IMR-90 (cell line): ENCODE results near the gene PAFAH1B1. TPM values are rescaled to one million over a fixed set of nuclear protein-coding genes. Genes with fewer than 3 reads are reported as not detected.

ENCODE experiments used
- ATAC-seq: fragments of 200-7000 bp; cut with Tn5 transposase; 2 replicates; pipeline ENCODE4 v1.9.1; 2020; ENCODE audit warnings: low read depth, mild to moderate bottlenecking, moderate library complexity
- BruUV-seq: library from RNA; stranded (reverse); fragments of 400-500 nt; replicated peaks from 2 replicates; lab custom pipeline; 2021; lab: Mats Ljungman, UMichigan
- CTCF ChIA-PET: fragments of 300-600 bp; formaldehyde crosslinking; extraction: SDS; loops from one replicate; lab custom pipeline; 2021; ENCODE audit warnings: antibody characterized with exemption; lab: Yijun Ruan, JAX
- POLR2A ChIA-PET: fragments of 300-600 bp; sonication (Branson Sonifier 250); formaldehyde crosslinking; loops from one replicate; lab custom pipeline; 2022; ENCODE audit warnings: antibody characterized with exemption; ENCODE audit not compliant: unreplicated experiment; lab: Charles Lee
- DNase-seq: peaks from one replicate; pipeline ENCODE4 v3.0.0; 2013
- H2AFZ ChIP-seq: replicated peaks from 2 replicates; pipeline ENCODE3; 2013; ENCODE audit warnings: low read length, mild to moderate bottlenecking; ENCODE audit not compliant: poor library complexity
- H2AK5ac ChIP-seq: 2 replicates; pipeline ENCODE4 v1.6.1; 2013; ENCODE audit warnings: low read depth, low read length, inconsistent platforms
- H2AK9ac ChIP-seq: replicated peaks from 2 replicates; pipeline ENCODE3; 2013; ENCODE audit warnings: mild to moderate bottlenecking, low read depth, low read length, moderate library complexity; ENCODE audit not compliant: poor library complexity
- H2BK120ac ChIP-seq: 2 replicates; pipeline ENCODE4 v1.6.1; 2013; ENCODE audit warnings: low read depth, low read length, inconsistent platforms
- H2BK15ac ChIP-seq: 3 replicates; pipeline ENCODE4 v1.6.1; 2013; ENCODE audit warnings: low read depth, low read length, inconsistent platforms
- H2BK20ac ChIP-seq: 2 replicates; pipeline ENCODE4 v1.6.1; 2013; ENCODE audit warnings: low read depth, mild to moderate bottlenecking, inconsistent platforms, low read length, moderate library complexity
- H2BK5ac ChIP-seq: 2 replicates; pipeline ENCODE4 v1.6.1; 2013; ENCODE audit warnings: mild to moderate bottlenecking, low read depth, low read length, inconsistent platforms; ENCODE audit not compliant: poor library complexity, severe bottlenecking
- H3K14ac ChIP-seq: replicated peaks from 2 replicates; pipeline ENCODE4 v1.6.1; 2013; ENCODE audit warnings: low read depth, low read length, inconsistent platforms
- H3K18ac ChIP-seq: 2 replicates; pipeline ENCODE4 v1.6.1; 2013; ENCODE audit warnings: low read depth, low read length, control low read depth
- H3K23ac ChIP-seq: 2 replicates; pipeline ENCODE4 v1.6.1; 2013; ENCODE audit warnings: low read depth, low read length, inconsistent platforms
- H3K27ac ChIP-seq: 2 replicates; pipeline ENCODE4 v1.5.1; 2013; ENCODE audit warnings: mild to moderate bottlenecking, control low read depth, low read length; ENCODE audit not compliant: insufficient read depth
- H3K27me3 ChIP-seq: 2 replicates; pipeline ENCODE4 v1.6.1; 2013; ENCODE audit warnings: low read length; ENCODE audit not compliant: control insufficient read depth, insufficient read depth
- H3K36me3 ChIP-seq: 2 replicates; pipeline ENCODE4 v1.6.1; 2013; ENCODE audit warnings: low read length, mixed read lengths; ENCODE audit not compliant: control insufficient read depth, insufficient read depth
- H3K4ac ChIP-seq: 2 replicates; pipeline ENCODE4 v1.6.1; 2013; ENCODE audit warnings: low read depth, low read length, inconsistent platforms
- H3K4me1 ChIP-seq: 2 replicates; pipeline ENCODE4 v1.6.1; 2013; ENCODE audit warnings: low read length, mixed read lengths; ENCODE audit not compliant: control insufficient read depth, insufficient read depth
- H3K4me2 ChIP-seq: 2 replicates; pipeline ENCODE4 v1.6.1; 2013; ENCODE audit warnings: low read depth, mild to moderate bottlenecking, control low read depth, low read length, moderate library complexity
- H3K4me3 ChIP-seq: 2 replicates; pipeline ENCODE4 v1.5.1; 2013; ENCODE audit warnings: low read depth, mild to moderate bottlenecking, control low read depth, low read length, moderate library complexity; ENCODE audit not compliant: insufficient read depth
- H3K56ac ChIP-seq: 2 replicates; pipeline ENCODE4 v1.6.1; 2013; ENCODE audit warnings: low read length, inconsistent platforms; ENCODE audit not compliant: insufficient read depth; ENCODE audit errors: extremely low read depth
- H3K79me1 ChIP-seq, 2 experiments: 2 replicates each; pipeline ENCODE4 v1.6.1; 2013; ENCODE audit warnings: low read length in 2 of 2, inconsistent platforms in 1 of 2, low read depth in 1 of 2
- H3K9ac ChIP-seq: 2 replicates; pipeline ENCODE4 v1.6.1; 2013; ENCODE audit warnings: low read depth, low read length, control low read depth
- H3K9me1 ChIP-seq: 2 replicates; pipeline ENCODE4 v1.6.1; 2013; ENCODE audit warnings: low read length, inconsistent platforms; ENCODE audit not compliant: insufficient read depth
- H3K9me3 ChIP-seq: 2 replicates; pipeline ENCODE4 v1.6.1; 2013; ENCODE audit warnings: low read length; ENCODE audit not compliant: control insufficient read depth, insufficient read depth
- H4K20me1 ChIP-seq: 2 replicates; pipeline ENCODE4 v1.6.1; 2013; ENCODE audit warnings: low read length, inconsistent platforms; ENCODE audit not compliant: insufficient read depth
- H4K5ac ChIP-seq: 2 replicates; pipeline ENCODE4 v1.6.1; 2013; ENCODE audit warnings: mild to moderate bottlenecking, low read depth, low read length, control low read depth
- H4K8ac ChIP-seq, 2 experiments: 2 replicates each; pipeline ENCODE4 v1.6.1; 2013; ENCODE audit warnings: low read depth in 2 of 2, low read length in 2 of 2, control low read depth in 1 of 2, inconsistent platforms in 1 of 2
- H4K91ac ChIP-seq: 2 replicates; pipeline ENCODE4 v1.6.1; 2013; ENCODE audit warnings: low read depth, low read length, inconsistent platforms; ENCODE audit not compliant: insufficient read depth
- BHLHE40 ChIP-seq: fragments of 150-350 bp; IDR thresholded peaks from 2 replicates; pipeline ENCODE4 v1.6.1; 2016; ENCODE audit warnings: mild to moderate bottlenecking, low read depth, low read length
- CEBPB ChIP-seq: IDR thresholded peaks from 2 replicates; pipeline ENCODE4 v1.6.1; 2012; ENCODE audit warnings: low read depth, low read length, improper control_type of control experiment
- CHD1 ChIP-seq: IDR thresholded peaks from 2 replicates; pipeline ENCODE4 v1.6.1; 2012; ENCODE audit warnings: low read depth, low read length, improper control_type of control experiment
- CTCF ChIP-seq: conservative IDR thresholded peaks from 2 replicates; pipeline ENCODE4 v1.5.1; 2012; ENCODE audit warnings: mild to moderate bottlenecking, low read depth, low read length, improper control_type of control experiment
- ELK1 ChIP-seq: fragments of 150-350 bp; IDR thresholded peaks from 2 replicates; pipeline ENCODE4 v1.6.1; 2016; ENCODE audit warnings: low read depth, mild to moderate bottlenecking, low read length, moderate library complexity, borderline replicate concordance
- FOS ChIP-seq: fragments of 150-350 bp; IDR thresholded peaks from 2 replicates; pipeline ENCODE4 v1.6.1; 2016; ENCODE audit warnings: low read depth, low read length
- MAFK ChIP-seq: IDR thresholded peaks from 2 replicates; pipeline ENCODE4 v1.6.1; 2012; ENCODE audit warnings: low read depth, low read length, improper control_type of control experiment
- MAZ ChIP-seq: IDR thresholded peaks from 2 replicates; pipeline ENCODE4 v1.6.1; 2012; ENCODE audit warnings: low read depth, mild to moderate bottlenecking, low read length, improper control_type of control experiment, moderate library complexity, borderline replicate concordance
- MXI1 ChIP-seq: IDR thresholded peaks from 2 replicates; pipeline ENCODE4 v1.6.1; 2012; ENCODE audit warnings: low read depth, mild to moderate bottlenecking, low read length, moderate library complexity, borderline replicate concordance
- NFE2L2 ChIP-seq: fragments of 150-350 bp; IDR thresholded peaks from 2 replicates; pipeline ENCODE4 v1.6.1; 2016; ENCODE audit warnings: low read depth, mild to moderate bottlenecking, low read length
- POLR2A ChIP-seq: IDR thresholded peaks from 2 replicates; pipeline ENCODE4 v1.6.1; 2012; ENCODE audit warnings: mild to moderate bottlenecking, low read depth, low read length
- RAD21 ChIP-seq: IDR thresholded peaks from 2 replicates; pipeline ENCODE4 v1.6.1; 2012; ENCODE audit warnings: low read length, improper control_type of control experiment
- RCOR1 ChIP-seq: IDR thresholded peaks from 2 replicates; pipeline ENCODE4 v1.6.1; 2012; ENCODE audit warnings: mild to moderate bottlenecking, low read length, improper control_type of control experiment; ENCODE audit not compliant: insufficient replicate concordance
- RFX5 ChIP-seq: IDR thresholded peaks from 2 replicates; pipeline ENCODE4 v1.8.0; 2012; ENCODE audit warnings: low read depth, mild to moderate bottlenecking, low read length, moderate library complexity
- SMC3 ChIP-seq: fragments of 150-350 bp; IDR thresholded peaks from 2 replicates; pipeline ENCODE4 v1.6.1; 2016; ENCODE audit warnings: low read depth, mild to moderate bottlenecking, antibody characterized with exemption, low read length, moderate library complexity
- WGBS, 2 experiments: methylation state at CpG; one replicate each; pipeline versions ENCODE4 v1.1.5 to v1.1.7; 2013; ENCODE audit warnings: missing lambda C conversion rate in 2 of 2; ENCODE audit not compliant: insufficient read length in 1 of 2; ENCODE audit errors: extremely low coverage in 2 of 2; 5-methylcytosine and 5-hydroxymethylcytosine counted together
- dilution Hi-C: fragments of 300-500 bp; cut with HindIII; formaldehyde crosslinking; loops from one replicate; pipeline ENCODE4 v1.14.3; 2018; ENCODE audit warnings: low sequenced_read_pairs; ENCODE audit not compliant: unreplicated experiment
- in situ Hi-C: fragments of 300-500 bp; cut with MboI; formaldehyde crosslinking; loops from 3 replicates; pipeline ENCODE4 v1.14.3; 2019; ENCODE audit warnings: low sequenced_read_pairs, inconsistent platforms, mixed read lengths
- intact Hi-C: fragments of 100-400 bp; cut with micrococcal nuclease; formaldehyde crosslinking; loops from 2 replicates; pipeline ENCODE4 v1.10.0; 2022
- polyA plus RNA-seq, 3 experiments: library from polyadenylated mRNA; depleted of rRNA; stranded (reverse); fragments of >200 nt; gene quantifications; 2 replicates each; pipeline ENCODE4 v1.2.3, GENCODE V29; 2012; ENCODE audit warnings: low replicate concordance in 1 of 3
- total RNA-seq: library from RNA; depleted of rRNA; stranded (reverse); fragments of >200 nt; gene quantifications from 2 replicates; pipeline ENCODE4 v1.2.3, GENCODE V29; 2012
- TF ChIP-seq, protein P1 (sequence below): fragments of 150-350 bp; IDR thresholded peaks from 2 replicates; pipeline ENCODE4 v1.6.1; 2017; ENCODE audit warnings: mild to moderate bottlenecking, antibody characterized with exemption, low read length, low read depth

The PAFAH1B1 gene
- total and polyA plus RNA-seq, 2 of the 4 experiments (the other 2 are of a cell fraction) = 64.5 to 127 TPM

- intact Hi-C loops (loop anchor here (5.0 kb wide), 1 partner anchor 75 kb away; no protein-coding TSS in a partner anchor), dilution Hi-C loops (no loop called here), in situ Hi-C loops (loop anchor here (10.0 kb wide), 1 partner anchor 247 kb away; no protein-coding TSS in a partner anchor)
- H4K20me1 ChIP-seq = peaks cover 19% of the 10 kb centered on the region; the same call in 1 of the 2 replicates
- no peak overlapping the region for H2BK5ac ChIP-seq
- no peak overlapping the region for H3K56ac ChIP-seq
- H3K79me1 ChIP-seq = peaks cover 19 to 61% of the 10 kb centered on the region in 2 experiments; a peak in 3 of 4 replicates
- H4K91ac ChIP-seq = no peak overlapping the region
- no peak overlapping the region for H2AK5ac ChIP-seq
- no peak overlapping the region for H4K8ac ChIP-seq
- H3K14ac ChIP-seq = no peak overlapping the region
- H3K4me1 ChIP-seq = no peaks in the 10 kb centered on the region
- ChIA-PET CTCF (no interaction called here), POLR2A (no interaction called here)
- H3K4me3 ChIP-seq = no peak overlapping the region
- no peaks in the 10 kb centered on the region for H3K9me1 ChIP-seq
- no peak overlapping the region for H3K4ac ChIP-seq
- H2BK20ac ChIP-seq = no peak overlapping the region
- no peak overlapping the region for H3K23ac ChIP-seq
- no peak overlapping the region for H2BK15ac ChIP-seq
- H2AK9ac ChIP-seq = no peak overlapping the region
- no peak overlapping the region for H2AFZ ChIP-seq
- peaks cover 56% of the 10 kb centered on the region for H3K36me3 ChIP-seq
- H4K5ac ChIP-seq = no peak overlapping the region
- H2BK120ac ChIP-seq = no peak overlapping the region
- H3K18ac ChIP-seq = no peak overlapping the region
- no peak overlapping the region for H3K9ac ChIP-seq
- H3K9me3 ChIP-seq = no peaks in the 10 kb centered on the region
- no peaks in the 10 kb centered on the region for H3K27me3 ChIP-seq
- WGBS, 2 experiments = no CpG with 5 or more reads among the region's 5 CpGs
- no peak for TF ChIP-seq BHLHE40
- TF ChIP-seq RFX5 = no peak
- TF ChIP-seq CHD1 = no peak
- TF ChIP-seq FOS = no peak
- TF ChIP-seq CTCF = no peak
- TF ChIP-seq MXI1 = no peak
- TF ChIP-seq MAFK = no peak
- TF ChIP-seq RAD21 = no peak
- TF ChIP-seq MAZ = no peak
- TF ChIP-seq RCOR1 = no peak
- no peak for TF ChIP-seq SMC3
- TF ChIP-seq CEBPB = no peak
- TF ChIP-seq, protein P1, sequence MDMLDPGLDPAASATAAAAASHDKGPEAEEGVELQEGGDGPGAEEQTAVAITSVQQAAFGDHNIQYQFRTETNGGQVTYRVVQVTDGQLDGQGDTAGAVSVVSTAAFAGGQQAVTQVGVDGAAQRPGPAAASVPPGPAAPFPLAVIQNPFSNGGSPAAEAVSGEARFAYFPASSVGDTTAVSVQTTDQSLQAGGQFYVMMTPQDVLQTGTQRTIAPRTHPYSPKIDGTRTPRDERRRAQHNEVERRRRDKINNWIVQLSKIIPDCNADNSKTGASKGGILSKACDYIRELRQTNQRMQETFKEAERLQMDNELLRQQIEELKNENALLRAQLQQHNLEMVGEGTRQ = no peak
- TF ChIP-seq ELK1 = no peak
- no peak for TF ChIP-seq POLR2A
- TF ChIP-seq NFE2L2 = no peak
- ATAC-seq = no peak
- H3K4me2 ChIP-seq = no peak overlapping the region
- no TSS peak for BruUV-seq
- H3K27ac ChIP-seq = no peak overlapping the region
- no peak for DNase-seq
Measured at GRCh38 chr17:2672026-2672425, 78.6 kb downstream of the PAFAH1B1 start.
